Kidney (tissue), 14 donors: Measurements from ENCODE around the gene ARHGEF28. TPM values are rescaled to one million over a fixed set of nuclear protein-coding genes. Genes with fewer than 3 reads are reported as not detected.
A peak's percentile ranks its signal among the peaks of the same experiment; 100 is the strongest.

Source experiments
- DNase-seq, 5 donors: peaks; one replicate each; pipeline ENCODE4 v3.0.0-alpha.2; 2013 to 2020
- FAIRE-seq: peaks from 2 replicates; lab custom pipeline; 2012; peaks lifted over from hg19 to GRCh38; lab: Jason Lieb, UNC
- H3K27ac ChIP-seq, 2 donors: one replicate each; pipeline ENCODE4 v1.7.0; 2013; ENCODE audit warnings: low read depth in 2 of 2, low read length in 2 of 2, inconsistent platforms in 1 of 2
- H3K27me3 ChIP-seq: one replicate; pipeline ENCODE4 v1.7.1; 2013; ENCODE audit warnings: low read length, inconsistent platforms; ENCODE audit not compliant: control insufficient read depth, insufficient read depth
- H3K36me3 ChIP-seq, 3 donors: one replicate each; pipeline versions ENCODE4 v1.7.0 to v1.7.1; 2013; ENCODE audit warnings: low read length in 3 of 3, control low read depth in 1 of 3, inconsistent platforms in 1 of 3; ENCODE audit not compliant: insufficient read depth in 3 of 3, control insufficient read depth in 2 of 3
- H3K4me1 ChIP-seq, 3 donors: one replicate each; pipeline versions ENCODE4 v1.7.0 to v1.7.1; 2013; ENCODE audit warnings: low read length in 3 of 3, inconsistent platforms in 1 of 3, low read depth in 1 of 3; ENCODE audit not compliant: control insufficient read depth in 2 of 3, insufficient read depth in 2 of 3
- H3K4me3 ChIP-seq, 3 donors: one replicate each; pipeline versions ENCODE4 v1.7.0 to v1.8.1; 2013; ENCODE audit warnings: low read length in 3 of 3, control low read depth in 1 of 3, inconsistent platforms in 1 of 3
- H3K9ac ChIP-seq, 3 donors: one replicate each; pipeline versions ENCODE4 v1.7.0 to v1.7.1; 2013; ENCODE audit warnings: low read length in 3 of 3, control low read depth in 1 of 3, inconsistent platforms in 1 of 3
- H3K9me3 ChIP-seq, 3 donors: one replicate each; pipeline versions ENCODE4 v1.7.0 to v1.7.1; 2013; ENCODE audit warnings: low read length in 3 of 3, control low read depth in 1 of 3, inconsistent platforms in 1 of 3; ENCODE audit not compliant: control insufficient read depth in 2 of 3, insufficient read depth in 1 of 3
- intact Hi-C: fragments of 100-400 bp; cut with DNase I; formaldehyde crosslinking; loops from one replicate; pipeline ENCODE4 v1.11.1; 2022
- polyA plus RNA-seq: library from polyadenylated mRNA; stranded (reverse); fragments of 350-450 nt; fragmentation: Illumina TruSeq; extraction: RNeasy Lipid Tissue Mini Kit (QIAGEN cat#74804); gene quantifications from one replicate; pipeline ENCODE4 v1.2.3, GENCODE V29; 2014; ENCODE audit warnings: low read depth, low replicate concordance; ENCODE audit not compliant: insufficient read depth
- total RNA-seq: library from RNA; stranded (reverse); fragmentation: NEBNext Ultra II Directional; extraction: Animal tissue kit (Norgen Biotek cat#: 25700); gene quantifications from one replicate; pipeline ENCODE4 v1.2.1, GENCODE V29; 2021
- TF ChIP-seq, protein P1 (sequence below): IDR thresholded peaks from 3 replicates; pipeline ENCODE4 v1.5.1; 2012; ENCODE audit warnings: mild to moderate bottlenecking, moderate library complexity, borderline replicate concordance; ENCODE audit not compliant: insufficient read depth; ENCODE audit errors: extremely low read depth
- donor health status: control.
- donor health status: control.
- donor health status: control.
- donor health status: control.
- donor health status: control.
- donor health status: DM: yes; HTN: yes; CAD: no.
- donor health status: Normal renal cell carcinoma (clear cell type).

The ARHGEF28 gene
- total and polyA plus RNA-seq, 2 donors from 2014 or later = 21.9 to 66.3 TPM

DNA sequence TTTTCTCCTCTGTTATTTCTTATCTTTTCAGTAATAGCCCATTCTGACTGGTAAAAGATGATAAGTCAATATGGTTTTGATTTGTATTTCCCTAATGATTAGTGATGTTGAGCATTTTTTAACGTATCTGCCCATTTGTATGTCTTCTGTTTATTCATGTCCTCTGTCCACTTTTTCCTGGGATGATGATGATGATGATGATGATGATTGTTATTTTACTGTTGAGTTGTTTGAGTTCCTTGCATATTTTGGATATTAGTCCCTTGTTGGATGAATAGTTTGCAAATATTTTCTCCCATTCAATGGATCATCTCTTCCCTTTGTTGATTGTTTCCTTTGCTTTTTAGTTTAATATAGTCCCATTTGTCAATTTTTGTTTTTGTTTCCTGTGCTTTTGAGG is 33.4 kb upstream of the ARHGEF28 start:
- FAIRE-seq = no peak
- intact Hi-C loops = loop anchor here (5.0 kb wide), 1 partner anchor 200 kb away; no protein-coding TSS in a partner anchor
- H3K9ac ChIP-seq = no peak overlapping the region

DNA sequence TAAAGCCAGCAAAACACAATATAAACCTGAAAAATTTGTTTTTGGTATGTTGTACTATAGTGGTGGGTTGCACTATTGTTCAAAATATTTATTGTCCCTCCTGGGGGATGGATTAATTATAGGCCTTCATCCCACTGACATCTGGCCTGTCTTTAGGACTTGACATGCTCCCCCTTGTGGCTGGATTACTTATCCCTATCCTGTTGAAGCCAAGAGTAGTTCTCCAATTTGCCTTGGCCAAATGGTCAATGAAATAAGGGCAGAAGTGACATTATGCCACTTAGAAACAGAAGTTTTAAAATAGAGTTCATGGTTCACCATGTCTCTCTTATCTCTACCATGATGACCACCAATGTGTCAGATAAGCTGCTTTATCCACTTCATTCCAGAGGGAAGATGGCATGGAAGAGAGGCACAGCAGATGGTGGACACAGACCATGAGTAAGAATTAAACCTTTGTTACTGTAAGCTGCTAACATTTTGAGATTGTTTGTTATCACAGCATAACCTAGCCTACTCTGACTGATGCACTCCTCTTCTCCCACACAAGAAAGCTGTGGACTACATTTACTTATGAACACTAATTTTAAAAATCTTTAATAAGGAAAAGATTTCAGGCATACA is 29.2 kb upstream of the ARHGEF28 start:
- Histone ChIP-seq H3K4me1 (peaks cover 0 to 3% (median 0%) of the 10 kb centered on the region in 3 donors), H3K36me3 (no peaks in the 10 kb centered on the region), H3K27me3 (no peaks in the 10 kb centered on the region), H3K9ac (no peak overlapping the region), H3K4me3 (no peak overlapping the region), H3K27ac (no peak overlapping the region), H3K9me3 (no peaks in the 10 kb centered on the region)
- peak in 2 of 5 donors; percentile 20 to 32 for DNase-seq
- TF ChIP-seq, protein P1, sequence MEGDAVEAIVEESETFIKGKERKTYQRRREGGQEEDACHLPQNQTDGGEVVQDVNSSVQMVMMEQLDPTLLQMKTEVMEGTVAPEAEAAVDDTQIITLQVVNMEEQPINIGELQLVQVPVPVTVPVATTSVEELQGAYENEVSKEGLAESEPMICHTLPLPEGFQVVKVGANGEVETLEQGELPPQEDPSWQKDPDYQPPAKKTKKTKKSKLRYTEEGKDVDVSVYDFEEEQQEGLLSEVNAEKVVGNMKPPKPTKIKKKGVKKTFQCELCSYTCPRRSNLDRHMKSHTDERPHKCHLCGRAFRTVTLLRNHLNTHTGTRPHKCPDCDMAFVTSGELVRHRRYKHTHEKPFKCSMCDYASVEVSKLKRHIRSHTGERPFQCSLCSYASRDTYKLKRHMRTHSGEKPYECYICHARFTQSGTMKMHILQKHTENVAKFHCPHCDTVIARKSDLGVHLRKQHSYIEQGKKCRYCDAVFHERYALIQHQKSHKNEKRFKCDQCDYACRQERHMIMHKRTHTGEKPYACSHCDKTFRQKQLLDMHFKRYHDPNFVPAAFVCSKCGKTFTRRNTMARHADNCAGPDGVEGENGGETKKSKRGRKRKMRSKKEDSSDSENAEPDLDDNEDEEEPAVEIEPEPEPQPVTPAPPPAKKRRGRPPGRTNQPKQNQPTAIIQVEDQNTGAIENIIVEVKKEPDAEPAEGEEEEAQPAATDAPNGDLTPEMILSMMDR = peak; percentile 28
- no peak for FAIRE-seq
- intact Hi-C loops = no loop called here

More for the DNA sequence above, 33.4 kb upstream of the ARHGEF28 start:
- Histone ChIP-seq H3K4me3 (no peak overlapping the region), H3K9me3 (no peaks in the 10 kb centered on the region), H3K27me3 (no peaks in the 10 kb centered on the region), H3K36me3 (no peaks in the 10 kb centered on the region), H3K4me1 (peaks cover 0 to 3% (median 0%) of the 10 kb centered on the region in 3 donors), H3K27ac (no peak overlapping the region)
- DNase-seq = no peak
- TF ChIP-seq, protein P1 = no peak

DNA sequence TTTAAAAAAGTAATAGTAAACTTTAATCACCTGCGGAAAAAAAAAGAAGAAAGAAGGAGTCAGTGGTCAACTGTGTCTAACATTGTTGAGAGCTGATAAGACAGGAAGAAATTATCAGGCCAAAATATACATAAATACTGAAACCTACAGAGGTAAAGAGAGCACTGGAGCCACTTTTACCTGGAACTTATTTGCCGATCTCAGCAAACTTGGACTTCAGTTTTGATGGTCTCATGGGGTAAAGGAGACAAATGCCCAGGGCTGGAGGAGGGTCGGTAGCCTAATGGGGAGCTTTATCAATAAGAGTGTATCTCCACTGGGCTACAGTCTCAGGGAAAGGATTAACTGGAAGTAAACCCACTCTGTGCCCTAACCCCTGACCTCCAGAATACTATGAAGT is 26.6 kb upstream of the ARHGEF28 start:
- no peaks in the 10 kb centered on the region for H3K9me3 ChIP-seq
- intact Hi-C loops = no loop called here
- no peak overlapping the region for H3K4me3 ChIP-seq
- no peaks in the 10 kb centered on the region for H3K36me3 ChIP-seq
- TF ChIP-seq, protein P1 = no peak
- DNase-seq (no peak), FAIRE-seq (no peak)
- H3K9ac ChIP-seq = no peak overlapping the region
- H3K27ac ChIP-seq = no peak overlapping the region
- H3K4me1 ChIP-seq = peaks cover 0 to 3% (median 0%) of the 10 kb centered on the region in 3 donors
- no peaks in the 10 kb centered on the region for H3K27me3 ChIP-seq
